Measurements from ENCODE around the gene MRPL20. TPM values are rescaled to one million over a fixed set of nuclear protein-coding genes. Genes with fewer than 3 reads are reported as not detected.

MRPL20 gene
- polyA plus RNA-seq, 1 donor (not counting 4 experiments of a cell fraction or from before 2014, with no cell fraction given) = 133 TPM

DNA sequence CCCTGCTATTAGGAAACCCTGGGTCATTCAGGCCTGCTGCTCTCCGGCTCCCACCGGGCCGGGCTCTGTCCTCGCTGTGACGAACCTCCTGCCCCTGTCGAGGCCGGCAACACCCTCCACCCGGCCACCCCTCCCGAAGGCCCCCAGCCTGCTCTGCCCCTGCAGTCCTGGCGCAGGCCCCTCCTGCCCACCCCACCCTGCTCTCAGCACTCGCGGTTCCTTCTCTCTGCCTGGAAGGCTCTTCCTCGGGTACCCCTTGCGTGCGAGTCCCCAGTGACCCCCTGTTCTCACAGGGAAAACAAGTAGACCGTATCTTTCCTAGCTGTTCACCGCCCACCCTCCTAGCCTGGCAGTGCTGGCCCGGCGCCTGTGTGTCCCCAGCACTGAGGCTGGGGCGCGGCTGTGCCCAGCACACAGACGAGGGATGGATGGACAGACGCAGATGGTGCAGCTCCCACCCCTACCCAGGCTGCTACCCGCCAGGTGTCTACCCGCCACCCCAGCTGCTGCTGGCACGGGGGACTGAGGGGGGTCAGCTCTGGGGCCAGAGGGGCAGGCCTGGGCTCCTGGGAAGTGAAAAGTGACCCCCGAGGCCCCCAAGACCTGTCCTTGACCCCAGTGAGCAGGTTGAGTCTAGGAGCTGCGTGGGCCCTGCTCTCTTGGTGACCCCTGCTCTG, 25.3 kb upstream of the MRPL20 start:
- dilution Hi-C loops (cut with MboI; ENCODE audit: extremely low pct_ligation_motif_present, low sequenced_read_pairs) = no loop called here
- H3K4me2 ChIP-seq (ENCODE audit: control insufficient read depth, extremely low read depth, insufficient read depth, low read depth, low read length) = no peak overlapping the region
- no peaks in the 10 kb centered on the region for H3K27me3 ChIP-seq (ENCODE audit: control insufficient read depth, extremely low read depth, insufficient read depth, low read length)
- no peaks in the 10 kb centered on the region for H4K20me1 ChIP-seq (ENCODE audit: control insufficient read depth, extremely low read depth, insufficient read depth, low read length)
- H3K9me3 ChIP-seq (ENCODE audit: control insufficient read depth, low read depth, low read length) = no peaks in the 10 kb centered on the region
- H3K9me1 ChIP-seq (ENCODE audit: control insufficient read depth, extremely low read depth, insufficient read depth, low read length) = no peaks in the 10 kb centered on the region
- H3K27ac ChIP-seq (ENCODE audit: control insufficient read depth, insufficient read depth, low read length) = no peak overlapping the region
- DNase-seq (ENCODE audit: low read depth, low spot score) = no peak
- no peak for TF ChIP-seq EZH2 (IDR thresholded peaks at IDR 0.05; ENCODE audit: low read length)
- TF ChIP-seq, protein P1, sequence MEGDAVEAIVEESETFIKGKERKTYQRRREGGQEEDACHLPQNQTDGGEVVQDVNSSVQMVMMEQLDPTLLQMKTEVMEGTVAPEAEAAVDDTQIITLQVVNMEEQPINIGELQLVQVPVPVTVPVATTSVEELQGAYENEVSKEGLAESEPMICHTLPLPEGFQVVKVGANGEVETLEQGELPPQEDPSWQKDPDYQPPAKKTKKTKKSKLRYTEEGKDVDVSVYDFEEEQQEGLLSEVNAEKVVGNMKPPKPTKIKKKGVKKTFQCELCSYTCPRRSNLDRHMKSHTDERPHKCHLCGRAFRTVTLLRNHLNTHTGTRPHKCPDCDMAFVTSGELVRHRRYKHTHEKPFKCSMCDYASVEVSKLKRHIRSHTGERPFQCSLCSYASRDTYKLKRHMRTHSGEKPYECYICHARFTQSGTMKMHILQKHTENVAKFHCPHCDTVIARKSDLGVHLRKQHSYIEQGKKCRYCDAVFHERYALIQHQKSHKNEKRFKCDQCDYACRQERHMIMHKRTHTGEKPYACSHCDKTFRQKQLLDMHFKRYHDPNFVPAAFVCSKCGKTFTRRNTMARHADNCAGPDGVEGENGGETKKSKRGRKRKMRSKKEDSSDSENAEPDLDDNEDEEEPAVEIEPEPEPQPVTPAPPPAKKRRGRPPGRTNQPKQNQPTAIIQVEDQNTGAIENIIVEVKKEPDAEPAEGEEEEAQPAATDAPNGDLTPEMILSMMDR (optimal IDR thresholded peaks at IDR 0.05 in 1 of 3, IDR thresholded peaks at IDR 0.05 in 1 of 3, conservative IDR thresholded peaks at IDR 0.05 in 1 of 3; ENCODE audit: extremely low read depth in 1 of 3, insufficient read depth in 2 of 3, low read length in 3 of 3) = no peak
- FAIRE-seq = no peak
- no peaks in the 10 kb centered on the region for H3K79me2 ChIP-seq (ENCODE audit: control insufficient read depth, insufficient read depth, low read length)
- H2AFZ ChIP-seq (ENCODE audit: control insufficient read depth, low read length) = no peak overlapping the region
- H3K4me3 ChIP-seq (ENCODE audit: control insufficient read depth in 2 of 3, extremely low read depth in 1 of 3, insufficient read depth in 2 of 3, low read depth in 1 of 3, low read length in 3 of 3) = no peak overlapping the region
- H3K36me3 ChIP-seq (ENCODE audit: control insufficient read depth in 2 of 2, extremely low read depth in 1 of 2, insufficient read depth in 2 of 2, low read length in 2 of 2) = no peaks in the 10 kb centered on the region
- no peak overlapping the region for H3K9ac ChIP-seq (ENCODE audit: control insufficient read depth, extremely low read depth, insufficient read depth, low read length)
- peaks cover 27% of the 10 kb centered on the region for H3K4me1 ChIP-seq (ENCODE audit: control insufficient read depth, extremely low read depth, insufficient read depth, low read length)

DNA sequence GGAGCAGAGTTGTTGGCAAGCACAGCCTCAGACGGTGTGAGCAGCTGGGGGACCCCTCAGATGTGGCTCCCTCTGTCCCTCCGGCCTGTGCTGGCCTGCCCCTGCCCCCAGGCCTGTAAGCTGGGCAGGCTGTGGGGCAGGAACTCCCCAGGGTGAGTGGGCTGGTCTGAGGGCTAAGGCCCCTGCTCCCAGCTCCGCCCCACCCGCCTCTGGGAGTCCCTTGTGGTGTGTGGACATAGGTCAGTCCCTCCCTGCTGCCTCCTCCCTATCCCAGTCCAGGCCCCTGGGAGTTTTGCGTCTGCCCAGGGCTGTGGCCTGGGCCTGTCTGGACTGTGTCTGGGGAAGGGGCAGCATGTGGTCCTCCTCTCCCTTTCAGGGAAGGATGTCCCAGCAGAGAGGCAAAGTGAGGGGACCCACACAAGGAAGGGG, 24.8 kb upstream of the MRPL20 start:
- no peaks in the 10 kb centered on the region for H3K36me3 ChIP-seq (ENCODE audit: control insufficient read depth in 2 of 2, extremely low read depth in 1 of 2, insufficient read depth in 2 of 2, low read length in 2 of 2)
- H3K9me1 ChIP-seq (ENCODE audit: control insufficient read depth, extremely low read depth, insufficient read depth, low read length) = no peaks in the 10 kb centered on the region
- TF ChIP-seq, protein P1 (optimal IDR thresholded peaks at IDR 0.05 in 1 of 3, IDR thresholded peaks at IDR 0.05 in 1 of 3, conservative IDR thresholded peaks at IDR 0.05 in 1 of 3; ENCODE audit: extremely low read depth in 1 of 3, insufficient read depth in 2 of 3, low read length in 3 of 3) = no peak
- TF ChIP-seq EZH2 (IDR thresholded peaks at IDR 0.05; ENCODE audit: low read length) = no peak
- H2AFZ ChIP-seq (ENCODE audit: control insufficient read depth, low read length) = no peak overlapping the region
- H3K4me3 ChIP-seq (ENCODE audit: control insufficient read depth in 2 of 3, extremely low read depth in 1 of 3, insufficient read depth in 2 of 3, low read depth in 1 of 3, low read length in 3 of 3) = no peak overlapping the region
- DNase-seq (ENCODE audit: low read depth, low spot score) = no peak
- FAIRE-seq = no peak
- H3K27ac ChIP-seq (ENCODE audit: control insufficient read depth, insufficient read depth, low read length) = no peak overlapping the region
- no peak overlapping the region for H3K4me2 ChIP-seq (ENCODE audit: control insufficient read depth, extremely low read depth, insufficient read depth, low read depth, low read length)
- dilution Hi-C loops (cut with MboI; ENCODE audit: extremely low pct_ligation_motif_present, low sequenced_read_pairs) = no loop called here
- H3K4me1 ChIP-seq (ENCODE audit: control insufficient read depth, extremely low read depth, insufficient read depth, low read length) = peaks cover 27% of the 10 kb centered on the region
- no peaks in the 10 kb centered on the region for H3K9me3 ChIP-seq (ENCODE audit: control insufficient read depth, low read depth, low read length)
- no peaks in the 10 kb centered on the region for H3K79me2 ChIP-seq (ENCODE audit: control insufficient read depth, insufficient read depth, low read length)
- H3K9ac ChIP-seq (ENCODE audit: control insufficient read depth, extremely low read depth, insufficient read depth, low read length) = no peak overlapping the region
- no peaks in the 10 kb centered on the region for H3K27me3 ChIP-seq (ENCODE audit: control insufficient read depth, extremely low read depth, insufficient read depth, low read length)
- H4K20me1 ChIP-seq (ENCODE audit: control insufficient read depth, extremely low read depth, insufficient read depth, low read length) = no peaks in the 10 kb centered on the region

Data from keratinocyte (primary cell).